Tibial nerve (tissue), 4 donors: ENCODE results near the gene DNTTIP2.

Source experiments
- EP300 ChIP-seq, 2 donors: sonication (generic); formaldehyde crosslinking; IDR thresholded peaks; one replicate each; pipeline ENCODE4 v1.6.1; 2017; ENCODE audit warnings: antibody characterized with exemption in 2 of 2, mild to moderate bottlenecking in 1 of 2
- POLR2A ChIP-seq, 2 donors: fragments of 450-650 bp; IDR thresholded peaks; one replicate each; pipeline ENCODE4 v1.6.1; 2017; ENCODE audit warnings: antibody characterized with exemption in 2 of 2, mild to moderate bottlenecking in 2 of 2, moderate library complexity in 2 of 2
- TF ChIP-seq, protein P1 (sequence below), 5 experiments: fragments of 200-600 bp in 3 of 5; fragments of 450-650 bp in 2 of 5; sonication (generic) in 3 of 5; IDR thresholded peaks; one replicate each; pipeline ENCODE4 v1.5.1; 2016 to 2019; ENCODE audit warnings: antibody characterized with exemption in 5 of 5, mild to moderate bottlenecking in 3 of 5, moderate library complexity in 2 of 5

DNA sequence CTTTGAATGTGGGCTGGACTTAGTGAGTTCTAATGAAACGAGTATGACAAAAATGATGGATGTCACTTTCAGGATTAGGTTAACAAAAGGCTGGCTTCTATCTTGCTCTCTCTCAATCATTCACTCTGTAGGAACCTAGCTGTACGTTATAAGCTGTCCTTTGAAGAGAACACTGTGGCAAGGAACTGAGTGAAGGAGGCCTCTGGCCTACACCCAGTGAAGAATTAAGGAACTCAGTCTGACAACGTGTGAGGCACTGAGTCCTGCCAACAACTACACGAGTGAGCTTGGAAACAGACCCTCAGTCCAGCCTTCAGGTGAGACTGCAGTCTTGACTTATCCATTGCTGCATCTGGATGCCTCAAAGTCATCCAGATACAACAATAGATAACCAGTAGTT, 3.3 kb upstream of the DNTTIP2 start:
- TF ChIP-seq, protein P1, sequence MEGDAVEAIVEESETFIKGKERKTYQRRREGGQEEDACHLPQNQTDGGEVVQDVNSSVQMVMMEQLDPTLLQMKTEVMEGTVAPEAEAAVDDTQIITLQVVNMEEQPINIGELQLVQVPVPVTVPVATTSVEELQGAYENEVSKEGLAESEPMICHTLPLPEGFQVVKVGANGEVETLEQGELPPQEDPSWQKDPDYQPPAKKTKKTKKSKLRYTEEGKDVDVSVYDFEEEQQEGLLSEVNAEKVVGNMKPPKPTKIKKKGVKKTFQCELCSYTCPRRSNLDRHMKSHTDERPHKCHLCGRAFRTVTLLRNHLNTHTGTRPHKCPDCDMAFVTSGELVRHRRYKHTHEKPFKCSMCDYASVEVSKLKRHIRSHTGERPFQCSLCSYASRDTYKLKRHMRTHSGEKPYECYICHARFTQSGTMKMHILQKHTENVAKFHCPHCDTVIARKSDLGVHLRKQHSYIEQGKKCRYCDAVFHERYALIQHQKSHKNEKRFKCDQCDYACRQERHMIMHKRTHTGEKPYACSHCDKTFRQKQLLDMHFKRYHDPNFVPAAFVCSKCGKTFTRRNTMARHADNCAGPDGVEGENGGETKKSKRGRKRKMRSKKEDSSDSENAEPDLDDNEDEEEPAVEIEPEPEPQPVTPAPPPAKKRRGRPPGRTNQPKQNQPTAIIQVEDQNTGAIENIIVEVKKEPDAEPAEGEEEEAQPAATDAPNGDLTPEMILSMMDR (IDR thresholded peaks at IDR 0.05) = no peak
- TF ChIP-seq POLR2A (IDR thresholded peaks at IDR 0.05) (no peak), EP300 (IDR thresholded peaks at IDR 0.05) (no peak)
